OCI-LY1 (cell line): ENCODE results near the gene FHL1.

ENCODE experiments used
- H2AFZ ChIP-seq: fragments of 200-600 bp; sonication (generic), shearing (Covaris generic); 2 replicates; pipeline ENCODE4 v1.6.0; 2014; ENCODE audit warnings: antibody characterized with exemption, mild to moderate bottlenecking, low read length
- H3F3A ChIP-seq: fragments of 200-600 bp; sonication (generic), shearing (Covaris generic); 2 replicates; pipeline ENCODE4 v1.6.0; 2014; ENCODE audit warnings: mild to moderate bottlenecking, antibody characterized with exemption, low read length, moderate library complexity; ENCODE audit not compliant: insufficient read depth
- H3K27ac ChIP-seq: fragments of 200-600 bp; sonication (generic); 2 replicates; pipeline ENCODE4 v1.5.1; 2014; ENCODE audit warnings: low read length, mixed run types, mild to moderate bottlenecking, low read depth; ENCODE audit not compliant: poor library complexity, severe bottlenecking
- H3K27me3 ChIP-seq: fragments of 200-600 bp; sonication (generic); 2 replicates; pipeline ENCODE4 v1.6.0; 2014; ENCODE audit warnings: antibody characterized with exemption, mild to moderate bottlenecking, low read length, moderate library complexity; ENCODE audit not compliant: insufficient read depth
- H3K36me3 ChIP-seq: fragments of 200-600 bp; sonication (generic); 2 replicates; pipeline ENCODE4 v1.6.1; 2014; ENCODE audit warnings: mild to moderate bottlenecking, antibody characterized with exemption, low read length, moderate library complexity, mixed read lengths; ENCODE audit not compliant: insufficient read depth
- H3K4me1 ChIP-seq: fragments of 200-600 bp; sonication (generic); 2 replicates; pipeline ENCODE4 v1.5.1; 2014; ENCODE audit warnings: mild to moderate bottlenecking, low read length, moderate library complexity; ENCODE audit not compliant: insufficient read depth, severe bottlenecking
- H3K4me2 ChIP-seq: fragments of 200-600 bp; sonication (generic), shearing (Covaris generic); 2 replicates; pipeline ENCODE4 v1.6.1; 2014; ENCODE audit warnings: low read length
- H3K4me3 ChIP-seq: fragments of 200-600 bp; sonication (generic); 2 replicates; pipeline ENCODE4 v1.5.1; 2014; ENCODE audit warnings: low read length, low read depth, mild to moderate bottlenecking, mixed read lengths; ENCODE audit not compliant: poor library complexity, severe bottlenecking
- H3K79me2 ChIP-seq: fragments of 200-600 bp; shearing (Covaris generic); 2 replicates; pipeline ENCODE4 v1.6.1; 2016; ENCODE audit warnings: mixed run types, low read length, mixed read lengths; ENCODE audit not compliant: insufficient read depth
- H3K9ac ChIP-seq: fragments of 200-600 bp; sonication (generic), shearing (Covaris generic); 2 replicates; pipeline ENCODE4 v1.6.1; 2014; ENCODE audit warnings: mild to moderate bottlenecking, low read length, mixed read lengths
- H3K9me2 ChIP-seq: fragments of 200-600 bp; sonication (generic), shearing (Covaris generic); 2 replicates; pipeline ENCODE4 v1.6.1; 2014; ENCODE audit warnings: low read depth, mild to moderate bottlenecking, low read length, mixed read lengths
- H3K9me3 ChIP-seq: fragments of 200-600 bp; shearing (Covaris generic); 2 replicates; pipeline ENCODE4 v1.6.1; 2014; ENCODE audit warnings: low read length, mixed read lengths
- H4K20me1 ChIP-seq: fragments of 200-600 bp; sonication (generic), shearing (Covaris generic); 2 replicates; pipeline ENCODE4 v1.6.0; 2016; ENCODE audit warnings: mild to moderate bottlenecking, low read length; ENCODE audit not compliant: insufficient read depth
- EZH2 ChIP-seq: fragments of 200-600 bp; sonication (generic), shearing (Covaris generic); IDR thresholded peaks from 2 replicates; pipeline ENCODE4 v1.8.0; 2017; ENCODE audit warnings: borderline replicate concordance, mixed run types, mild to moderate bottlenecking, antibody characterized with exemption, low read length, moderate library complexity, mixed read lengths
- TF ChIP-seq, protein P1 (sequence below): fragments of 200-600 bp; sonication (generic), shearing (Covaris generic); IDR thresholded peaks from 2 replicates; pipeline ENCODE4 v1.5.1; 2017; ENCODE audit warnings: mild to moderate bottlenecking, antibody characterized with exemption, low read length, moderate library complexity, mixed read lengths

FHL1 gene

DNA sequence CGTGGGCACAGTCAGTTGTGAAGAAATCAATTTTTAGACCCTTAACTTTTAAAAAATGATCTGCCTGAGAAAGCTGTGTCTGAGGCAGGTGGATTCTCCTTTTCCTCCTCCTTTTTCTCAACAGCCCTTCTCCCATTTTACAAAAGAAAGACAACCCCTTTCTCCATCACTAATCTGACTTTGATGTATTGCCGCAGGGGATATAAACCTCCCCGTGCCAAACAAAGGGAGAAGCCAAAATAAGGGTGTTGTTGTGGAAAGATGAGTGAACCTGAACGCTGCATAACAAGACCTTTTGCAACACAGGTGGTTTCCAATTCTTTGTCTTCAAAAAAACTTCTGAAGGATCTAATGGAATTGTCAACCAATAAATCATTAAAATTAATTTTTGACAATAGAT, 8.4 kb upstream of the FHL1 start:
- Histone ChIP-seq H3F3A (no peaks in the 10 kb centered on the region), H3K4me3 (no peak overlapping the region), H2AFZ (no peak overlapping the region), H3K9me2 (no peaks in the 10 kb centered on the region), H3K27ac (no peak overlapping the region), H3K27me3 (no peaks in the 10 kb centered on the region), H3K9me3 (no peaks in the 10 kb centered on the region), H3K79me2 (no peaks in the 10 kb centered on the region), H3K9ac (no peak overlapping the region), H3K36me3 (no peaks in the 10 kb centered on the region), H4K20me1 (no peaks in the 10 kb centered on the region), H3K4me1 (no peaks in the 10 kb centered on the region), H3K4me2 (no peak overlapping the region)
- TF ChIP-seq, protein P1, sequence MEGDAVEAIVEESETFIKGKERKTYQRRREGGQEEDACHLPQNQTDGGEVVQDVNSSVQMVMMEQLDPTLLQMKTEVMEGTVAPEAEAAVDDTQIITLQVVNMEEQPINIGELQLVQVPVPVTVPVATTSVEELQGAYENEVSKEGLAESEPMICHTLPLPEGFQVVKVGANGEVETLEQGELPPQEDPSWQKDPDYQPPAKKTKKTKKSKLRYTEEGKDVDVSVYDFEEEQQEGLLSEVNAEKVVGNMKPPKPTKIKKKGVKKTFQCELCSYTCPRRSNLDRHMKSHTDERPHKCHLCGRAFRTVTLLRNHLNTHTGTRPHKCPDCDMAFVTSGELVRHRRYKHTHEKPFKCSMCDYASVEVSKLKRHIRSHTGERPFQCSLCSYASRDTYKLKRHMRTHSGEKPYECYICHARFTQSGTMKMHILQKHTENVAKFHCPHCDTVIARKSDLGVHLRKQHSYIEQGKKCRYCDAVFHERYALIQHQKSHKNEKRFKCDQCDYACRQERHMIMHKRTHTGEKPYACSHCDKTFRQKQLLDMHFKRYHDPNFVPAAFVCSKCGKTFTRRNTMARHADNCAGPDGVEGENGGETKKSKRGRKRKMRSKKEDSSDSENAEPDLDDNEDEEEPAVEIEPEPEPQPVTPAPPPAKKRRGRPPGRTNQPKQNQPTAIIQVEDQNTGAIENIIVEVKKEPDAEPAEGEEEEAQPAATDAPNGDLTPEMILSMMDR = no peak
- no peak for TF ChIP-seq EZH2

DNA sequence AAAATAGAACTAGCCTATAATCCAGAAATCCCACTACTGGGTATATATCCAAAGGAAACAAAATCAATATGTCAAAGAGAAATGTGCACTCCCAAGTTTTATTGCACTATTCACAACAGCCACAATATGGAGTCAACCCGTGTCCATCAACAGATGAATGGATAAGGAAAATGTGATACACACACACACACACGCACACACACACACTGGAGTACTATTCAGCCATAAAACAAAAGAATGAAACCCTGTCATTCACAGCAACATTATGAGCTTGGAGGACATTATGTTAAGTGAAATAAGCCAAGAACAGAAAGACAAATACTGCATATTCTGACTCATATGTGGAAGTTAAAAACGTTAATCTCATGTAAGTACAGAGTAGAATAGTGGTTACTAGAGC, 5.8 kb upstream of the FHL1 start:
- TF ChIP-seq, protein P1 = no peak
- TF ChIP-seq EZH2 = no peak
- Histone ChIP-seq H3K9me2 (no peaks in the 10 kb centered on the region), H3K4me1 (peaks cover 2% of the 10 kb centered on the region), H3F3A (no peaks in the 10 kb centered on the region), H4K20me1 (no peaks in the 10 kb centered on the region), H3K27ac (no peak overlapping the region), H3K9ac (no peak overlapping the region), H3K27me3 (no peaks in the 10 kb centered on the region), H3K79me2 (no peaks in the 10 kb centered on the region), H3K9me3 (no peaks in the 10 kb centered on the region), H2AFZ (no peak overlapping the region), H3K4me3 (no peak overlapping the region), H3K36me3 (no peaks in the 10 kb centered on the region), H3K4me2 (no peak overlapping the region)

DNA sequence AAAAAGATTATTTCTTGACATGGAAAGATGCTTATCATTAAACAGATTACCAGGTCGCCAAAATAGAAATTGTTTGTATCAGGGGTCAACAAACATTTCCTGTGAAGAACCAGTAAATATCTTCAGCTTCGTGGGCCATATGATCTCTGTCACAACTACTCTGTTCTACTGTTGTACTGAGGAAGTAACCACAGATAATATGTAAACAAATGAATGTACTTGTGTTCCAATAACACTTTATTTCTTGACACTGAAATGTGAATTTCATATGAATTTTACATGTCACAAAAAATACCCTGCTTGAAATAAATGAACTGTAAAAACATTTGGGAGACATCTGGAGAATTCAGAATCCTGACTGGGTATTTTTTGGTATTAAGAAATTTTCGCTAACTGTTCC, 4.7 kb upstream of the FHL1 start:
- H3K4me1 ChIP-seq = peaks cover 4% of the 10 kb centered on the region
- H3K27me3 ChIP-seq = no peaks in the 10 kb centered on the region
- no peak overlapping the region for H3K27ac ChIP-seq
- no peak overlapping the region for H3K4me3 ChIP-seq
- H3K79me2 ChIP-seq = no peaks in the 10 kb centered on the region
- TF ChIP-seq, protein P1 = no peak
- TF ChIP-seq EZH2 = no peak
- H4K20me1 ChIP-seq = no peaks in the 10 kb centered on the region
- no peaks in the 10 kb centered on the region for H3F3A ChIP-seq
- H3K9ac ChIP-seq = no peak overlapping the region
- no peaks in the 10 kb centered on the region for H3K9me2 ChIP-seq
- H3K9me3 ChIP-seq = no peaks in the 10 kb centered on the region
- no peaks in the 10 kb centered on the region for H3K36me3 ChIP-seq
- no peak overlapping the region for H3K4me2 ChIP-seq
- no peak overlapping the region for H2AFZ ChIP-seq
